H1 (cell line): Measurements from ENCODE around the gene RALA.

Experiments used
- CBX8 ChIP-seq: fragments of 300-800, 300-1000 bp; sonication (generic); IDR thresholded peaks from 2 replicates; pipeline ENCODE4 v1.7.1; 2016; ENCODE audit warnings: low read depth, low read length, borderline replicate concordance
- CEBPB ChIP-seq: IDR thresholded peaks from 2 replicates; pipeline ENCODE4 v1.6.1; 2012; ENCODE audit warnings: low read depth, low read length
- CTCF ChIP-seq, 3 experiments: IDR thresholded peaks; 1 replicate in 2 of 3; 2 replicates in 1 of 3; pipeline versions ENCODE4 v1.5.1 to v1.6.1; 2011; ENCODE audit warnings: low read length in 3 of 3, mild to moderate bottlenecking in 3 of 3, inconsistent platforms in 2 of 3, low read depth in 1 of 3, moderate library complexity in 1 of 3; ENCODE audit not compliant: insufficient read depth in 1 of 3; ENCODE audit errors: control extremely low read depth in 1 of 3
- EZH2 ChIP-seq: fragments of 200-600 bp; sonication (generic); IDR thresholded peaks from 2 replicates; pipeline ENCODE4 v1.7.1; 2012; ENCODE audit warnings: low read depth, mild to moderate bottlenecking, moderate library complexity, low read length, inconsistent platforms; ENCODE audit not compliant: severe bottlenecking
- FOSL1 ChIP-seq: IDR thresholded peaks from 2 replicates; pipeline ENCODE4 v1.6.1; 2011; ENCODE audit warnings: mild to moderate bottlenecking, low read depth, low read length, moderate library complexity; ENCODE audit not compliant: insufficient read depth
- GABPA ChIP-seq: IDR thresholded peaks from 2 replicates; pipeline ENCODE4 v1.6.1; 2011; ENCODE audit warnings: mild to moderate bottlenecking, low read length, moderate library complexity, borderline replicate concordance; ENCODE audit not compliant: insufficient read depth
- GTF2F1 ChIP-seq: IDR thresholded peaks from 2 replicates; pipeline ENCODE4 v1.6.1; 2012; ENCODE audit warnings: low read depth, low read length, improper control_type of control experiment, borderline replicate concordance
- POLR2A ChIP-seq, 2 experiments: IDR thresholded peaks; 1 replicate in 1 of 2; 2 replicates in 1 of 2; pipeline ENCODE4 v1.6.1; 2011; ENCODE audit warnings: low read depth in 2 of 2, low read length in 2 of 2, mild to moderate bottlenecking in 2 of 2; ENCODE audit errors: control extremely low read depth in 1 of 2
- SP1 ChIP-seq: IDR thresholded peaks from 2 replicates; pipeline ENCODE4 v1.6.1; 2011; ENCODE audit warnings: low read depth, low read length
- USF2 ChIP-seq: IDR thresholded peaks from 2 replicates; pipeline ENCODE4 v1.6.1; 2011; ENCODE audit warnings: low read length, improper control_type of control experiment
- ZNF274 ChIP-seq: IDR thresholded peaks from 2 replicates; pipeline ENCODE4 v1.7.0; 2012; ENCODE audit warnings: low read length, borderline replicate concordance; ENCODE audit errors: extremely low read depth
- TF ChIP-seq, protein P1 (sequence below): IDR thresholded peaks from 2 replicates; pipeline ENCODE4 v1.6.1; 2011; ENCODE audit warnings: low read depth, mild to moderate bottlenecking, low read length; ENCODE audit not compliant: insufficient read depth

DNA sequence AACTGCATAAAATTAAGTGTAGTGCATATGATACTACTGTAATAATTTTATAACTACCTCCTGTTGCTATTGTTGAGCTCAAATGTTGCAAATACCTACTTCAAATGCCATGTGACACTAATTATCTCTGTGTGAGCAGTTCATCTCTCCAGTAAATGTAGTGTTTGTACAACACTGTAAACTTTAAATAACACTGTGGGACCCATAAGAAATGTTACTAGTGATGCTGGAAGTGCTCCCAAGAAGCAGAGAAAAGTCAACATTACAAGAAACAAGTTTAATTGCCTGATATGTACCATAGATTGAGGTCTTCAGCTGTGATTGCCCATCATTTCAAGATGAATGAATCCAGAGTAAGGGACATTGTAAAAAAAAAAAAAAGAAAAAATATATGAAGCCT lies 39.9 kb downstream of the RALA start:
- TF ChIP-seq CTCF (IDR thresholded peaks at IDR 0.05; ENCODE audit: control extremely low read depth in 1 of 3, insufficient read depth in 1 of 3, low read depth in 1 of 3, low read length in 3 of 3) (no peak), CEBPB (no peak), FOSL1 (no peak), SP1 (no peak), GTF2F1 (no peak), POLR2A (IDR thresholded peaks at IDR 0.05; ENCODE audit: control extremely low read depth in 1 of 2, low read depth in 2 of 2, low read length in 2 of 2) (no peak), GABPA (no peak), EZH2 (no peak), USF2 (no peak), ZNF274 (no peak), CBX8 (no peak)
- TF ChIP-seq, protein P1, sequence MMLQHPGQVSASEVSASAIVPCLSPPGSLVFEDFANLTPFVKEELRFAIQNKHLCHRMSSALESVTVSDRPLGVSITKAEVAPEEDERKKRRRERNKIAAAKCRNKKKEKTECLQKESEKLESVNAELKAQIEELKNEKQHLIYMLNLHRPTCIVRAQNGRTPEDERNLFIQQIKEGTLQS, result no peak
